Upper lobe of right lung (tissue), 1 donor: ENCODE data around the gene KLHL9. TPM values are rescaled to one million over a fixed set of nuclear protein-coding genes. Genes with fewer than 3 reads are reported as not detected.
A peak's percentile ranks its signal among the peaks of the same experiment; 100 is the strongest.
"Not testable (repeated sequence)": the region's sequence is repeated elsewhere in the genome, so short reads cannot be mapped to it uniquely, and the experiment has no call there.

Experiments
- ATAC-seq: fragments of 200-7000 bp; cut with Tn5 transposase; one replicate; pipeline ENCODE4 v1.9.1; 2020; ENCODE audit warnings: mild to moderate bottlenecking, moderate library complexity
- DNase-seq: peaks from one replicate; pipeline ENCODE4 v3.0.0-alpha.2; 2020
- H3K27ac ChIP-seq: fragments of 200-600 bp; one replicate; pipeline ENCODE4 v1.8.0; 2022
- H3K27me3 ChIP-seq: fragments of 200-600 bp; one replicate; pipeline ENCODE4 v1.8.0; 2022; ENCODE audit warnings: mild to moderate bottlenecking
- H3K36me3 ChIP-seq: fragments of 200-600 bp; one replicate; pipeline ENCODE4 v1.8.0; 2022
- H3K4me1 ChIP-seq: fragments of 200-600 bp; one replicate; pipeline ENCODE4 v1.8.0; 2022
- H3K4me3 ChIP-seq: fragments of 200-600 bp; one replicate; pipeline ENCODE4 v1.8.0; 2022; ENCODE audit warnings: mild to moderate bottlenecking
- H3K9me3 ChIP-seq: fragments of 200-600 bp; one replicate; pipeline ENCODE4 v1.8.0; 2022
- CTCF ChIP-seq: fragments of 200-600 bp; IDR thresholded peaks from one replicate; pipeline ENCODE4 v1.8.0; 2022; ENCODE audit warnings: antibody characterized with exemption
- intact Hi-C: fragments of 100-400 bp; cut with DNase I; formaldehyde crosslinking; loops from one replicate; pipeline ENCODE4 v1.11.0; 2022
- long read RNA-seq: library from polyadenylated mRNA; unstranded; transcript quantifications from one replicate; pipeline ENCODE4 v2.0.0, GENCODE V29; 2021
- total RNA-seq: library from RNA; stranded (reverse); fragmentation: NEBNext Ultra II Directional; extraction: Animal tissue kit (Norgen Biotek cat#: 25700); gene quantifications from one replicate; pipeline ENCODE4 v1.2.1, GENCODE V29; 2021
- donor health status: DM: no; HTN: yes; CAD: no; lungs with severe emphysema.

Gene KLHL9
- total RNA-seq: 22.2 TPM
- long read RNA-seq, full-length matches to known transcripts: 44 of 51 reads
- long read RNA-seq, partial matches to known transcripts: 0 of 51 reads
- long read RNA-seq, other reads (novel, unspliced or antisense): 7 of 51 reads

GRCh38 chr9:21334701-21335632, at the start of gene KLHL9:
KLHL9 (minus strand) TSS chr9:21335404; CDS start chr9:21334859, 545 bp downstream.
- TF ChIP-seq CTCF: no peak
- intact Hi-C loops: no loop called here
- no peaks in the 10 kb centered on the region for H3K9me3 ChIP-seq
- peak within 1 kb of the TSS; percentile 95 for H3K4me3 ChIP-seq
- peaks cover 39% of the 10 kb centered on the region for H3K4me1 ChIP-seq
- H3K27me3 ChIP-seq: no peaks in the 10 kb centered on the region
- peak within 1 kb of the TSS; percentile 99 for H3K27ac ChIP-seq
- ATAC-seq (peak; percentile 99), DNase-seq (peak; percentile 96)
- H3K36me3 ChIP-seq: peaks cover 5% of the 10 kb centered on the region

- H3K27me3 ChIP-seq: peaks cover 41% of the 10 kb centered on the region
- no peaks in the 10 kb centered on the region for H3K4me1 ChIP-seq
- no peaks in the 10 kb centered on the region for H3K9me3 ChIP-seq
- ATAC-seq (no peak), DNase-seq (no peak)
- no peaks in the 10 kb centered on the region for H3K36me3 ChIP-seq
- H3K27ac ChIP-seq: no peak overlapping the region
- TF ChIP-seq CTCF: no peak
- intact Hi-C loops: no loop called here
- H3K4me3 ChIP-seq: no peak overlapping the region
Observed at GRCh38 chr9:21383627-21384026, 48.4 kb upstream of the KLHL9 start.

GRCh38 chr9:21381448-21382339, 46.5 kb upstream of the KLHL9 start:
- no peak for TF ChIP-seq CTCF
- DNase-seq (no peak), ATAC-seq (peak; percentile 73)
- Histone ChIP-seq H3K27me3 (peaks cover 32% of the 10 kb centered on the region), H3K36me3 (no peaks in the 10 kb centered on the region), H3K9me3 (no peaks in the 10 kb centered on the region), H3K4me3 (no peak overlapping the region), H3K4me1 (no peaks in the 10 kb centered on the region), H3K27ac (no peak overlapping the region)
- intact Hi-C loops: no loop called here

GRCh38 chr9:21371467-21371866, 36.3 kb upstream of the KLHL9 start:
- intact Hi-C loops, DNase-seq, H3K36me3 ChIP-seq, H3K9me3 ChIP-seq, H3K4me1 ChIP-seq, H3K4me3 ChIP-seq, H3K27me3 ChIP-seq, ATAC-seq, H3K27ac ChIP-seq: not testable (repeated sequence)

GRCh38 chr9:21367957-21368356, 32.8 kb upstream of the KLHL9 start, which contains the start of gene IFNA13:
IFNA13 (minus strand) TSS chr9:21368057; CDS start chr9:21368010, 47 bp downstream.
- Histone ChIP-seq H3K9me3 (no peaks in the 10 kb centered on the region), H3K36me3 (no peaks in the 10 kb centered on the region), H3K27me3 (peaks cover 6% of the 10 kb centered on the region), H3K4me1 (no peaks in the 10 kb centered on the region), H3K27ac (no peak within 1 kb of the TSS), H3K4me3 (no peak within 1 kb of the TSS)
- DNase-seq: no peak
- ATAC-seq: no peak
- TF ChIP-seq CTCF: no peak
- intact Hi-C loops: no loop called here

DNA sequence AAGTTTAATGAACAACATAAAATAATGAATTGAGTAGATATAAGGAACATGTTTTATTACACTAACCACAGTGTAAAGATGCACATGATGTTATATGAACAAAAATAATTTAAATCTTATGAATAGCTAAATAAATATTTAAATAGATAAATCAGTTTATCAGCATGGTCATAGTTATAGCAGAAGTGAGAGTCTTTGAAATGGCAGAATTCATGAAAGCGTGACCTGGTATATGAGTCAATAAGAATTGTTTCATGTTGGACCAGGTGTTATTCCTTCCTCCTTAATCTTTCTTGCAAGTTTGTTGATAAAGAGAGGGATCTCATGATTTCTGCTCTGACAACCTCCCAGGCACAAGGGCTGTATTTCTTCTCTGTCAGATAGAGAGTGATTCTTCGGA, 32.0 kb upstream of the KLHL9 start:
- H3K36me3 ChIP-seq, H3K4me1 ChIP-seq, H3K27me3 ChIP-seq, H3K27ac ChIP-seq, DNase-seq, H3K4me3 ChIP-seq, intact Hi-C loops, ATAC-seq, H3K9me3 ChIP-seq: not testable (repeated sequence)
